K562 (cell line): Measurements from ENCODE around the gene UBE2D3. TPM values are rescaled to one million over a fixed set of nuclear protein-coding genes. Genes with fewer than 3 reads are reported as not detected.
A peak's percentile ranks its signal among the peaks of the same experiment; 100 is the strongest.

Source experiments
- ATF4 ChIP-seq: fragments of 450-650 bp; formaldehyde crosslinking; IDR thresholded peaks from 2 replicates; pipeline ENCODE4 v1.4.0; 2022; ENCODE audit warnings: mild to moderate bottlenecking, moderate library complexity
- ATF6 ChIP-seq: sonication (generic); formaldehyde crosslinking; IDR thresholded peaks from 2 replicates; pipeline ENCODE4 v1.4.0; 2020; ENCODE audit warnings: mild to moderate bottlenecking, missing genetic modification reagents
- ATF7 ChIP-seq: fragments of 450-650 bp; IDR thresholded peaks from 2 replicates; pipeline ENCODE4 v1.7.1; 2014; ENCODE audit warnings: mild to moderate bottlenecking, moderate library complexity
- CBFA2T2 ChIP-seq: fragments of 450-650 bp; conservative IDR thresholded peaks from 2 replicates; pipeline ENCODE4 v1.6.1; 2017; ENCODE audit warnings: mild to moderate bottlenecking
- HDAC2 ChIP-seq: fragments of 450-650 bp; IDR thresholded peaks from 2 replicates; pipeline ENCODE4 v1.6.1; 2016; ENCODE audit warnings: mild to moderate bottlenecking
- HDAC3 ChIP-seq: fragments of 450-650 bp; IDR thresholded peaks from 2 replicates; pipeline ENCODE4 v1.6.1; 2018; ENCODE audit warnings: borderline replicate concordance, mild to moderate bottlenecking, moderate library complexity; ENCODE audit not compliant: partially characterized antibody
- NFIX ChIP-seq: fragments of 250-450 bp; sonication (Bioruptor Pico); IDR thresholded peaks from 2 replicates; pipeline ENCODE4 v1.4.0; 2020; ENCODE audit warnings: low read depth, mild to moderate bottlenecking, moderate library complexity
- NR2C1 ChIP-seq, 2 experiments: fragments of 450-650 bp; IDR thresholded peaks; 2 replicates each; pipeline ENCODE4 v1.6.1; 2017; ENCODE audit warnings: mild to moderate bottlenecking in 2 of 2, antibody characterized with exemption in 1 of 2, inconsistent platforms in 1 of 2, missing compliant biosample characterization in 1 of 2, missing genetic modification characterization in 1 of 2
- POLR3G ChIP-seq: IDR thresholded peaks from 2 replicates; pipeline ENCODE4 v1.6.1; 2011; ENCODE audit not compliant: insufficient read length, insufficient replicate concordance; ENCODE audit errors: extremely low read depth
- PPARD ChIP-seq: fragments of 250-450 bp; sonication (Bioruptor Pico); IDR thresholded peaks from 2 replicates; pipeline ENCODE4 v1.8.0; 2022; ENCODE audit warnings: inconsistent platforms, mild to moderate bottlenecking, moderate library complexity
- TFAP4 ChIP-seq: sonication (generic); formaldehyde crosslinking; IDR thresholded peaks from 2 replicates; pipeline ENCODE4 v1.8.0; 2022; ENCODE audit warnings: missing genetic modification reagents, mild to moderate bottlenecking, moderate library complexity, borderline replicate concordance
- YY1 ChIP-seq, 3 experiments: IDR thresholded peaks; 2 replicates each; pipeline ENCODE4 v1.6.1; 2011; ENCODE audit warnings: low read length in 2 of 3, mild to moderate bottlenecking in 2 of 3, moderate library complexity in 2 of 3, borderline replicate concordance in 1 of 3, control low read depth in 1 of 3, low read depth in 1 of 3; ENCODE audit not compliant: insufficient read depth in 3 of 3, insufficient replicate concordance in 2 of 3, control insufficient read depth in 1 of 3, insufficient read length in 1 of 3; ENCODE audit errors: extremely low read depth in 1 of 3
- ZBTB5 ChIP-seq: fragments of 450-650 bp; IDR thresholded peaks from 2 replicates; pipeline ENCODE4 v1.6.1; 2017; ENCODE audit warnings: antibody characterized with exemption
- ZNF140 ChIP-seq: fragments of 250-450 bp; sonication (Bioruptor Pico); IDR thresholded peaks from 2 replicates; pipeline ENCODE4 v1.8.0; 2021; ENCODE audit warnings: moderate library complexity, mild to moderate bottlenecking, inconsistent platforms
- ZNF41 ChIP-seq: fragments of 250-450 bp; sonication (Bioruptor Pico); conservative IDR thresholded peaks from 2 replicates; pipeline ENCODE4 v1.4.0; 2020; ENCODE audit warnings: mild to moderate bottlenecking
- ZNF740 ChIP-seq, 3 experiments: fragments of 200-800 bp in 1 of 3; sonication (Bioruptor generic) in 1 of 3; sonication (generic) in 1 of 3; formaldehyde crosslinking in 1 of 3; IDR thresholded peaks; 2 replicates each; pipeline versions ENCODE4 v1.6.1 to v1.8.0; 2016 to 2022; ENCODE audit warnings: mild to moderate bottlenecking in 2 of 3, missing compliant biosample characterization in 2 of 3, missing genetic modification characterization in 2 of 3, missing genetic modification reagents in 1 of 3
- polyA plus RNA-seq, 8 experiments: library from polyadenylated mRNA; depleted of rRNA in 4 of 8; stranded (reverse) in 5 of 8; unstranded in 3 of 8; fragments of >200 nt; fragmentation: Nextera tagmentation in 2 of 8; fragmentation: Illumina TruSeq in 1 of 8; extraction: Ambion mirVana in 2 of 8; extraction: Trizol in 1 of 8; gene quantifications; 2 replicates each; pipeline versions ENCODE4 v1.2.1 to v1.2.3, GENCODE V29; 2011 to 2014; ENCODE audit warnings: inconsistent platforms in 1 of 8, missing spikeins in 1 of 8
- total RNA-seq, 7 experiments: library from RNA; depleted of rRNA in 6 of 7; stranded (reverse); fragments of >200 nt in 6 of 7; fragmentation: Illumina TruSeq in 2 of 7; extraction: Trizol in 2 of 7; gene quantifications; 2 replicates each; pipeline versions ENCODE4 v1.2.1 to v1.2.3, GENCODE V29; 2011 to 2021; ENCODE audit warnings: low replicate concordance in 1 of 7
- TF ChIP-seq, protein P1 (sequence below): fragments of 450-650 bp; formaldehyde crosslinking; IDR thresholded peaks from 2 replicates; pipeline ENCODE4 v1.4.0; 2020; ENCODE audit warnings: mild to moderate bottlenecking, moderate library complexity

Gene UBE2D3
- total and polyA plus RNA-seq, 9 of the 15 experiments (the other 6 are each of a cell fraction or from before 2014, with no cell fraction given): 191 to 618 (median 292) TPM

- no peak for TF ChIP-seq ZNF41
- TF ChIP-seq, protein P1, sequence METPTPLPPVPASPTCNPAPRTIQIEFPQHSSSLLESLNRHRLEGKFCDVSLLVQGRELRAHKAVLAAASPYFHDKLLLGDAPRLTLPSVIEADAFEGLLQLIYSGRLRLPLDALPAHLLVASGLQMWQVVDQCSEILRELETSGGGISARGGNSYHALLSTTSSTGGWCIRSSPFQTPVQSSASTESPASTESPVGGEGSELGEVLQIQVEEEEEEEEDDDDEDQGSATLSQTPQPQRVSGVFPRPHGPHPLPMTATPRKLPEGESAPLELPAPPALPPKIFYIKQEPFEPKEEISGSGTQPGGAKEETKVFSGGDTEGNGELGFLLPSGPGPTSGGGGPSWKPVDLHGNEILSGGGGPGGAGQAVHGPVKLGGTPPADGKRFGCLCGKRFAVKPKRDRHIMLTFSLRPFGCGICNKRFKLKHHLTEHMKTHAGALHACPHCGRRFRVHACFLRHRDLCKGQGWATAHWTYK (CRISPR knock-in tag): no peak
- TF ChIP-seq CBFA2T2: no peak
- TF ChIP-seq TFAP4 (CRISPR knock-in tag): no peak
- TF ChIP-seq ZBTB5: no peak
- TF ChIP-seq POLR3G: no peak
- TF ChIP-seq NFIX (CRISPR knock-in tag): no peak
- no peak for TF ChIP-seq PPARD
- TF ChIP-seq ATF4: 0 out of 2 replicates have a peak, but pooled peaks have one; percentile 34
- TF ChIP-seq HDAC3: peak; percentile 37
- TF ChIP-seq ZNF140 (CRISPR knock-in tag): no peak
- TF ChIP-seq ATF7: peak; percentile 61; the same call in 1 of the 2 replicates
- no peak for TF ChIP-seq NR2C1 (IDR thresholded peaks at IDR 0.05)
- peak; percentile 65 for TF ChIP-seq NR2C1 (tag; IDR thresholded peaks at IDR 0.05)
- no peak for TF ChIP-seq ATF6 (CRISPR knock-in tag)
- TF ChIP-seq YY1 (IDR thresholded peaks at IDR 0.05; ENCODE audit: borderline replicate concordance in 1 of 3, control insufficient read depth in 1 of 3, extremely low read depth in 1 of 3, insufficient read depth in 3 of 3, insufficient read length in 1 of 3, insufficient replicate concordance in 2 of 3, low read depth in 1 of 3, low read length in 2 of 3): no peak
- no peak for TF ChIP-seq HDAC2
- no peak for TF ChIP-seq ZNF740 (CRISPR knock-in tag; IDR thresholded peaks at IDR 0.05)
- TF ChIP-seq ZNF740 (tag; IDR thresholded peaks at IDR 0.05): no peak
These were observed 40.1 kb downstream of the UBE2D3 start (continued) for GRCh38 chr4:102787096-102787881.
